ENCODE data around the gene ANXA4.

The ANXA4 gene

DNA sequence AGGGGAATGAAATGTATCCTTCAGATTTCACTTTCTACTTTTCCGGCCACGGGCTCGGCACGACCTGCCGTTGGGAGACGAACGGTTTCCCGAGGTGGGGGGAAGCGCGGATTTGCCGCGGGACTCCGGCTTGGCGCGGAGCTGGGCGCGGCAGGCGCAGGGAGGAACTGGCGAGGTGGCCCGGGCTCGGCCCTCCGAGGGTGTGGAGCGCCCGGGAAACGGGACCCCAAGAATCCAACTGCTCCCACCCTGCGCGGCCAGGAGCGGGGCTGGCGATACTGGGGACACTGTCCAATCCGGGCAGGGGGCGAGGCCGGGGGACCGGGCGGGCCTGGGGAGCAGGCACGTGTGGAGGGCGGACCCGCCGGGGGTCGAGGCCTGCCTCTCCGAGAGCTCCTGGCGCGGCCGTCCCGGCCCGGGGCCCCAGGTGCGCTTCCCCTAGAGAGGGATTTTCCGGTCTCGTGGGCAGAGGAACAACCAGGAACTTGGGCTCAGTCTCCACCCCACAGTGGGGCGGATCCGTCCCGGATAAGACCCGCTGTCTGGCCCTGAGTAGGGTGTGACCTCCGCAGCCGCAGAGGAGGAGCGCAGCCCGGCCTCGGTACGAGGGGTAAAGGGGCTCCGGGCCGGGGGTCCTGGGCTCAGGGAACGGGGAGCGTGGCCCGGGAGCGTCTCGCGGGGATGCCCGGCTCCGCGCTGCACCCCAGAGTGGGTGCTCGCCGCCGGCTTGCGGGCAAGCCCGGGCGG is at the start of gene ANXA4:
Gene ANXA4 (plus strand): TSS at position 560 of the 747 bp plus-strand sequence. CDS start 39,432 bp downstream, outside the sequence.
- DNase-seq (ENCODE audit: low read depth): peak; percentile 18

GRCh38 chr2:69692424-69692823 is 49.5 kb upstream of the ANXA4 start:
- no peak for DNase-seq (ENCODE audit: low read depth)

- DNase-seq (ENCODE audit: low read depth): peak; percentile 27
Measured at GRCh38 chr2:69693059-69693774, 48.7 kb upstream of the ANXA4 start.

DNA sequence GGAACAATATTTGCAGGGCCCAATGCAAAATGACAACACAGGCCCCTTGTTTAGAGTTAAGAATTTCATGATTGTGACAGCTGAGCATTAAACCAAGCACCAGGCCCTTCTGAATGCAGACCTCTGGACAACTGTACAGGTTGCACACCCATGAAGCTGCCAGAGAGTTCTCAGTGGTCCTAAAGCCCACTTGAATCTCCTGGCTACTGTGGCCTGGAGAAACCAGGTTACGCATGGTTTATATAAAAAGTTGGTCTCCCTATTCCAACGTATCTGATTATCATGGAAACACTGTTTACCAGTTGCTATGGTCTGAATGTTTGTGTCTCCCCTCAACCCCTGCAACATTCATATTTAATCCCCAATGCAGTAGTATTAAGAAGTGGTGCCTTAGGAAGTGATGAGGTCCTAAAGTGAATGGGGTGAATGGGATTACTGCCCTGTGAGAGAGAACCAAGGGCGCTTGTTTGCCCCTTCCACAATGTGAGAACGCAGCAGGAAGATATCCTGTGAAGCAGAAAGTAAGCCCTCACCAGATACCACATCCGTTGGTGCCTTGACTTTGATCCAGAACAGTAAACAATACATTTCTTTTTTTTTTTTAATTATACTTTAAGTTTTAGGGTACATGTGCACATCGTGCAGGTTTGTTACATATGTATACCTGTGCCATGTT is 48.0 kb upstream of the ANXA4 start:
- DNase-seq (ENCODE audit: low read depth): peak; percentile 17

- DNase-seq (ENCODE audit: low read depth): no peak
Measured at GRCh38 chr2:69694894-69695849, 46.8 kb upstream of the ANXA4 start.

DNA sequence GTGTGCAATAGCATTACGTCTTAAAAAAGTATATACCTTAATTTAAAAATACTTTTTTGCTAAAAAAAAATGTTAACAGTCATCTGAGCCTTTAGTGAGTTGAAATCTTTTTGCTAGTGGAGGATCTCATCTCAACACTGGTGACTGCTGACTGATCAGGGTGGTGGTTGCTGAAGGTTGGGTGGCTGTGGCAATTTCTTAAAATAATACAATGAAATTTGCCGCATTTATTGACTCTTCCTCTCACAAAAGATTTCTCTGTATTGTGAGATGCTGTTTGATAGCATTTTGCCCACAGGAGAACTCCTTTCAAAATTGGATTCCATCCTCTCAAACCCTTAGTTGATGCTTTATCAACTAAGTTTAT is 46.1 kb upstream of the ANXA4 start:
- DNase-seq (ENCODE audit: low read depth): no peak

- no peak for DNase-seq (ENCODE audit: low read depth)
Measured at GRCh38 chr2:69700381-69700780, 41.6 kb upstream of the ANXA4 start.

DNA sequence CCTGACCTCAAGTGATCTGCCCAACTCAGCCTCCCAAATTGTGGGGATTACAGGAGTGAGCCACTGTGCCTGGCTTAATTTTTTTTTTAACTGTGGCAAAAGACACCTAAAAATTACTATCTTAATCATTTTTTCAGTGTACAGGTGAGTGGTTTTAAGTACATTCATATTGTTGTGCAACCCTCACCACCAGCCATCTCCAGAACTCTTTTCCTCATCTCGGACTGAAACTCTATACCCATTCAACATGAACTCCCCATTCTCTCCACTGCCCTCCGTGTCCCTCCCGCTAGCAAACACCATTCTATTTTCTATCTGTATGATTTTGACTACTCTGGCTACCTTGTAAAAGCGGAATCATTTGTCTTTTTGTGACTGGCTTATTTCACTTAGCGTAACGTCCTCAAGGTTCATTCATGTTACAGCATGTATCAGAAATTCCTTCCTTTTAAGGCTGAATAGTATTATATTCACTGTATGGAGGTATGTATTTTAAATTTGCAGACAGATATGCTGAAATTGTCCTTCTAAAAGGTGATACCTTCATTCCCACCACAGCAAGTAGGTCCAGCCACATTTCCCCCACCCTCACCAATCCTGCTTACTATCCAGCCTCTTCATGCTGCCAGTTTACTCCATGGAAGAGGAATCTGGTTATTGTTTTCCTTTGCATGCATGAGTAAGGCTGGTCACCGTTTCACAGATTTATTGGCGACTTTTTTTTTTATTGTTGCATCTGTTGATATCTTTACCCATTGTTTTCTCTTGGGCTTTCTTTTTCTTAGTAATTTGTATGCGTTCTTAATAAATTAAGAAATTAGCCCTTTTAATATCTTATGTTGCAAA is 40.6 kb upstream of the ANXA4 start:
- no peak for DNase-seq (ENCODE audit: low read depth)

- DNase-seq (ENCODE audit: low read depth): no peak
Measured at GRCh38 chr2:69703189-69703588, 38.7 kb upstream of the ANXA4 start.

GRCh38 chr2:69704446-69704845 is 37.5 kb upstream of the ANXA4 start:
- no peak for DNase-seq (ENCODE audit: low read depth)

DNA sequence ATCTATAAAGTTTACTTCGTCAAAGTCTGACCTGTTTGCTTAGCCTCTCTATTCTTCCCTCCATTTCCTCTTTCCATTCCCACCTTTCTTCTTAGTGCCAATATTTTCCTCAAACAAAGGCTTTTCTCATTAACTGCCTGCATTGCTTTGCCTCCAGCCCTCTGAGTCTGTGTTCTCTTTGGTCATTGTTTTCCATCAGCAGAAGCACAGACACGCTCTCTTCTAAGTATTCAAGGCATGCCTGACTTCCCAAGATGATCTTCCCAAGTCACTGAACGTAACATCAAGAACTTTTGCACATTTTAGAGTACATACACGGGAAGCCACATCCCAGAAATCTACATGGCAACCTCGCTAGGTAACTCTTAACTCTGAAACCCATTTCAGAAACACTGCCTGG is 32.6 kb upstream of the ANXA4 start:
- DNase-seq (ENCODE audit: low read depth): no peak

DNA sequence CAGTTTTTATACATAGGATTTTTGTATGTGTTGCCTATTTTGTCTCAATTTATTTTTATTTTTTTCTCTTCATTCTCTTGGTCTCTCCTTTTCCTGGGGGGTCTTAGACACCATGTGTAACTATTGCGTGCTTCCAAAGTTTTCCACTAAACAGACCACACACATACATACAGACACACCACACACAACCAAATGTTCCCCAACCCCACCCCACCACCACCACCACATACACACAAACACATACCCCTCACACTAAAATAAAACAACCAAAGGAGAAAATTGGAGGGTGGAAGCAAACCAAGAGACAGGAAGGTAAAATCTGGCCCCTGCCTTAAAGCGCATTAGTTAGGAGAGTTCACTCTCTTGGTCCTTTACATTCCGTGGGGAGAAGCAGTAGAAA is 30.0 kb upstream of the ANXA4 start:
- no peak for DNase-seq (ENCODE audit: low read depth)

DNA sequence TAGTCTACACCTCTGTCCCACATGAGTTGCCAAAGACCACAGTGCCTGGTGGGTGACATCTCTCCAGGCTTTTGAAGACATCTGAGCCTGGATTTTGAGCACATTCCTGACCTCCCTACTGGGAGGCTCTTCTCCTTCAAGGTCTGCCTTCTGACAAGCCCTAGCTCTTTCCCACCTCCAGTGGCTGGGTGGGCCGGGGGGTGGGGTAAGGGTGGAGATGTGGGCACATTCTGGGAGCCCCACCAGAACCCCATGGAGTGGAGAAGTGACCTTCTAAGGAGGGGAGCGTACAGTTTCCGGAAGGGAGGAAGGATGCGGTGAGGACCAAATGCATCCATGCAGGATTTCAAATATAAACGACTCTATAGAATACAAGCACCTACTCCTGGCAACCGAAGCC is 27.9 kb upstream of the ANXA4 start:
- DNase-seq (ENCODE audit: low read depth): no peak

DNA sequence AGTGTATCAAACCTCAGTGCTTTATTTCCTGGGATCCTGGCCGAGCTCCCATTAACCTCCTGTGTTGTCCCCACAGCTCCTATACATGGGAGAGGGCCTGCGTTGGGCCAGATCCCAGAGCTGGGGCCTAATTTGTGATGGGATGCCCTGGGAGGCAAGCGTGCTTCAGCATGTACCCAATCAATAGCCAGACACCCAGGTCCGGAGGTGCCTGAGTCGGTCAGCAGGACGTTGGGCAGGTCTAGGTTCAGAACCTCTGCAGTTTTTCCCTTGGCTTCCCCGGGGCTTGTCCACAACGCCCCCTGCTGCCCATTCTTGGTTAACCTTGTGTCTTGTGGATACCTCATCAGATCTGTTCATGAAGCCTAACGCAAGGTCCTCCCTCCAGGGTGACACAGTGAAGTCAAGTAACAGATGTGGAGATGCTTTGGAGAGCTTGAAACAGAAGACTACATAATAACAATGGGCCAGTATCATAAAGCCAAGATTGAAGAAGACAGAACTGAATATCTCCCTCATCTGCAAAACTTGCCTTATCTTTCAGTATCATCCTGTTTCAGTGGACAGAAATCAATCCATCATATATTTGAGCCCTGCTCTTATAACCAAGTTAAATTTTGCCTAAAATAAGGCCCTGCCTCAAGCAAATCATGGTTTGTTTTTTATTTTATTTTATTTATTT is 27.3 kb upstream of the ANXA4 start:
- peak; percentile 81 for DNase-seq (ENCODE audit: low read depth)

DNA sequence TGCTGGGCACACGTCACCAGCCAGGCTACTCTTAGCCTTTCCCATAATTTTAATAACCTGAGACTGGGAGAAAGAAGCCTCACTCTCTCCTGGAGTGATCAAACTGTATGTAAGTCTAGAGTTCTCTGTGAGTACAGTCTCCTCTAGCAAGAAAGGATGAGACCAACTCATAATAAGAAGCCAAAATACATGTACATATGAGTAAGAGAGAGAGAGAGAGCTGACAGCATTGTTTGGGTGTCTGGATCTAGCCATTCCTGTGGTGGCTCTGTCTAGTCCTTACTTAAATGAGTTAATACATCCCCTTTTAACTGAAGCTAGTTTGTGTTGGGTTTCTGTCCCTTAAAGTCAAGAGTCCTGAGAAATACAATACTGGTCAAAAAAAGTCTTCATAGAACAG is 26.0 kb upstream of the ANXA4 start:
- DNase-seq (ENCODE audit: low read depth): no peak

DNA sequence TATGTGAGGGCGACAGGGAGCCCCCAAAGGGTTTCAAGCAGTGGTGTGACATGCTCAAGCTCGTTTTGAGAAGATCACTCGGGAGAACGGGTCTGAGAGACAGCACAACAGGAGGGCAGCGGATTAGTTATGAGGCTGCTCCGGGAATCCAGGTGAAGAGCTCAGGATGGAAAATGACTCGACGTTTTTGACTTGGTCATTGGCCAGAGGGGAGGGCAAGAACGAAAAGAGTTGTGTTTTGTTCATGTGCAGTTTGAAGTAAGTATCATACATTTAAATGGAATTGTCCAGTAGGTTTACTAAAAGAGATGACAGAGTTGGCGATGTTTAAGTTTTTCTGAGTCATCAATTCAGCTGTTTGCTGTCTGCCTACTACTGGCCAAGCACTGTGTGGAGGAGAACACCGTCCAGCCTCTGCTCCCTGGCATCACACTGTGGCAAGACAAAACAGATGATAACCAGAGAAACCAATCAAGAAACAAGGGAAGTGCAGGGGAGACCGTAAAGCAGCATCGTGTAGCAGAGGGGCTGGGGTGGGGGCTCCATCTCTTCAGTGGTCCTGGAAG is 25.3 kb upstream of the ANXA4 start:
- no peak for DNase-seq (ENCODE audit: low read depth)

GRCh38 chr2:69717186-69717585 is 24.7 kb upstream of the ANXA4 start:
- no peak for DNase-seq (ENCODE audit: low read depth)

DNA sequence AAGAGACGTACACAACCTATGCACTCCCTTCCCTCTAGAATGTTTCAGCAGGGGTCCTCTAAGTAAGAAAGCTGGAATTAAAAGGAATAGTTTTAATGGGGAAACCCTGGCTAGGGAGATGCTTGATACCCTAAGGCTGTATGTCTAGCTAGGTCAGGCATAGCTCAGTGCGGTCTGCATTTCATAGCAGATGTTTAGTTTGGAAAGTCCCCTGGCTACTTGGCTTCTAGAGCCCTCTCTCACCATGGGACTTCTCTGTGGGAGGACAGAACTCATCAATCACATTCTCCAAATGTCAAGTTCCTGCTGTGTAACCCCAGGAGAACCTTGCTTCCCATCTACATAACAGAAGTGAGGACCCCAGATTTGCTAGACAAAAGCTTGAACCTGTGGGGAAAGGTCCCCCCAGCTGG is 24.1 kb upstream of the ANXA4 start:
- DNase-seq (ENCODE audit: low read depth): no peak

GRCh38 chr2:69718338-69718965 is 23.5 kb upstream of the ANXA4 start:
- no peak for DNase-seq (ENCODE audit: low read depth)

- no peak for DNase-seq (ENCODE audit: low read depth)
Measured at GRCh38 chr2:69720404-69720803, 21.5 kb upstream of the ANXA4 start.
